HG02970 (cell line): Measurements from ENCODE around the gene ADGRD2.

Experiments
- ATAC-seq: cut with Tn5 transposase; IDR thresholded peaks from one replicate; pipeline ENCODE4 v1.9.1; 2021; ENCODE audit warnings: mild to moderate bottlenecking, moderate library complexity, moderate number of reproducible peaks; ENCODE audit not compliant: unreplicated experiment, low FRiP score

Gene ADGRD2

GRCh38 chr9:124493794-124494479 is 43.7 kb downstream of the ADGRD2 start:
- ATAC-seq, result no peak

GRCh38 chr9:124495126-124496074 is 45.1 kb downstream of the ADGRD2 start:
- ATAC-seq, result no peak

GRCh38 chr9:124496075-124496449 is 45.8 kb downstream of the ADGRD2 start:
- ATAC-seq, result no peak

GRCh38 chr9:124496463-124496862 is 46.2 kb downstream of the ADGRD2 start:
- ATAC-seq, result no peak

- ATAC-seq, result no peak
These were observed 47.2 kb downstream of the ADGRD2 start for GRCh38 chr9:124497441-124497840.

- ATAC-seq, result no peak
These were observed 47.8 kb downstream of the ADGRD2 start for GRCh38 chr9:124498040-124498439.

- ATAC-seq, result no peak
These were observed 48.4 kb downstream of the ADGRD2 start for GRCh38 chr9:124498499-124499146.

GRCh38 chr9:124499216-124499615 is 49.0 kb downstream of the ADGRD2 start:
- no peak for ATAC-seq

GRCh38 chr9:124500028-124500795 is 50.0 kb downstream of the ADGRD2 start:
- ATAC-seq, result no peak

- ATAC-seq, result no peak
These were observed 50.8 kb downstream of the ADGRD2 start for GRCh38 chr9:124500796-124501611.

GRCh38 chr9:124501771-124502320 is 51.6 kb downstream of the ADGRD2 start:
- ATAC-seq, result no peak

GRCh38 chr9:124502711-124503702 is 52.8 kb downstream of the ADGRD2 start:
- no peak for ATAC-seq

- ATAC-seq, result no peak
These were observed 53.7 kb downstream of the ADGRD2 start for GRCh38 chr9:124503713-124504529.

GRCh38 chr9:124504530-124505005 is 54.3 kb downstream of the ADGRD2 start:
- no peak for ATAC-seq

GRCh38 chr9:124505006-124505900 is 55.0 kb downstream of the ADGRD2 start:
- ATAC-seq, result no peak

GRCh38 chr9:124505901-124506346 is 55.7 kb downstream of the ADGRD2 start:
- ATAC-seq, result no peak
